ENCODE data around the gene CABCOCO1. TPM values are rescaled to one million over a fixed set of nuclear protein-coding genes. Genes with fewer than 3 reads are reported as not detected.
"Not testable (repeated sequence)": the region's sequence is repeated elsewhere in the genome, so short reads cannot be mapped to it uniquely, and the experiment has no call there.

The CABCOCO1 gene
- polyA plus RNA-seq, 1 experiment: 1.1 TPM

DNA sequence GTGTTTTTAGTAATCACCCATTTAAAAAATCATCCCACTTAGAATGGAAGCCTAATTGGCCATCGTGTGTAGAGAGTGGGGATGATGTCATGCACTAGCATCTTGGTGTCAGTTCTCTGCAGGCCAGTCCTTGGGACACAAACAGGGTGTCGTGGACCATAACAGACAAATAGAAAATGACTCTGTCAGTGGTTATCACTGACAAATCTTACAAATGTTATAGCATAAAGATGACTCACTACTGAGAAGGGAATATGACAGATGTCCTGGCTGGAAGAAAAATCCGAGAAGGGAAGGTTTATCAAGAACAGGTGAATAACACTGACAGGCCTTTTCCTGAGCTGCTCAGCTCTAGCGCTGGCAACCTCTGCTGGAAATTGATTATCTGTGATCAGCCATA lies 10.6 kb downstream of the CABCOCO1 start:
- TF ChIP-seq, protein P1, sequence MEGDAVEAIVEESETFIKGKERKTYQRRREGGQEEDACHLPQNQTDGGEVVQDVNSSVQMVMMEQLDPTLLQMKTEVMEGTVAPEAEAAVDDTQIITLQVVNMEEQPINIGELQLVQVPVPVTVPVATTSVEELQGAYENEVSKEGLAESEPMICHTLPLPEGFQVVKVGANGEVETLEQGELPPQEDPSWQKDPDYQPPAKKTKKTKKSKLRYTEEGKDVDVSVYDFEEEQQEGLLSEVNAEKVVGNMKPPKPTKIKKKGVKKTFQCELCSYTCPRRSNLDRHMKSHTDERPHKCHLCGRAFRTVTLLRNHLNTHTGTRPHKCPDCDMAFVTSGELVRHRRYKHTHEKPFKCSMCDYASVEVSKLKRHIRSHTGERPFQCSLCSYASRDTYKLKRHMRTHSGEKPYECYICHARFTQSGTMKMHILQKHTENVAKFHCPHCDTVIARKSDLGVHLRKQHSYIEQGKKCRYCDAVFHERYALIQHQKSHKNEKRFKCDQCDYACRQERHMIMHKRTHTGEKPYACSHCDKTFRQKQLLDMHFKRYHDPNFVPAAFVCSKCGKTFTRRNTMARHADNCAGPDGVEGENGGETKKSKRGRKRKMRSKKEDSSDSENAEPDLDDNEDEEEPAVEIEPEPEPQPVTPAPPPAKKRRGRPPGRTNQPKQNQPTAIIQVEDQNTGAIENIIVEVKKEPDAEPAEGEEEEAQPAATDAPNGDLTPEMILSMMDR (IDR thresholded peaks at IDR 0.05; ENCODE audit: low read depth, low read length): no peak
- no peaks in the 10 kb centered on the region for H3K9me3 ChIP-seq (ENCODE audit: control insufficient read depth, insufficient read depth, low read length)
- H3K27ac ChIP-seq (ENCODE audit: low read depth, low read length): no peak overlapping the region
- no peak for DNase-seq (ENCODE audit: low read depth, low spot score)
- H3K4me3 ChIP-seq (ENCODE audit: low read depth, low read length): no peak overlapping the region
- ChIA-PET POLR2A (no interaction called here), CTCF (no interaction called here)
- no peaks in the 10 kb centered on the region for H3K27me3 ChIP-seq (ENCODE audit: control insufficient read depth, insufficient read depth, low read length)

DNA sequence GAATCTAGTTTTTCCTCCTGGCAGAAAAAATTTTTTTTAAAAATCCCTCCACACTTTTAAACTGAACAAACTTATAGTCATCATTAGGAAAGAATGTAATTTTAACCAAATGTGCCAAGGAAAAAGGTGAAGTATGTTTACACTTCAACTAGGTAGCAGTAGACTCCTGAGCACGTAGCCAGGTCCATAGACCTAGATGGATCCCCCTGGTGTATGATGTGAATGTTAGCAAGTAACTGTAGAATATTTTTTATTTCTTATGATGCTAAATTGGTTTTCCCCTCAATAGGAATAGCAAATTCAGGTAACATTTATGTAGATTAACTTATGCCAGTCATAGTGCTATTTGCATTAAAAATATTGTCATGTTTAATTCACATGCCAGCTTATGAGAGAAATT lies 19.6 kb downstream of the CABCOCO1 start:
- no peak overlapping the region for H3K27ac ChIP-seq (ENCODE audit: low read depth, low read length)
- DNase-seq (ENCODE audit: low read depth, low spot score): no peak
- no peaks in the 10 kb centered on the region for H3K9me3 ChIP-seq (ENCODE audit: control insufficient read depth, insufficient read depth, low read length)
- H3K27me3 ChIP-seq (ENCODE audit: control insufficient read depth, insufficient read depth, low read length): no peaks in the 10 kb centered on the region
- ChIA-PET POLR2A (no interaction called here), CTCF (no interaction called here)
- H3K4me3 ChIP-seq (ENCODE audit: low read depth, low read length): no peak overlapping the region
- TF ChIP-seq, protein P1 (IDR thresholded peaks at IDR 0.05; ENCODE audit: low read depth, low read length): no peak

DNA sequence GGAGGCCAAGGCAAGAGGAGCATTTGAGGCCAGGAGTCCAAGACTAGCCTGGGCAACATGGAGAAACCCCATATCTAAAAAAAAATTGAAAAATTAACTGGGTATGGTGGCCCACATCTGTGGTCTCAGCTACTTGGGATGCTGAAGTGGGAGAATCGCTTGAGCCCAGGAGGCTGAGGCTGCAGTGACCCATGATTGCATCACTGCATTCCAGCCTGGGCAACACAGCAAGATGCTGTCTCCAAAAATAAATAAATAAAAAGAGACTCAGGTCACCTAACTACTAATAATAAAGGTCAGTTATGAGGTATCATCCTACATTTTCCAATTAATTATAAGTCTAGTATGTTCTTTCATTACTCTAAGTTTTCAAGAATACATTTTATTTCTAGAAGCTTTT lies 20.6 kb downstream of the CABCOCO1 start:
- ChIA-PET POLR2A (no interaction called here), CTCF (no interaction called here)
- no peak overlapping the region for H3K4me3 ChIP-seq (ENCODE audit: low read depth, low read length)
- H3K9me3 ChIP-seq (ENCODE audit: control insufficient read depth, insufficient read depth, low read length): no peaks in the 10 kb centered on the region
- no peak overlapping the region for H3K27ac ChIP-seq (ENCODE audit: low read depth, low read length)
- H3K27me3 ChIP-seq (ENCODE audit: control insufficient read depth, insufficient read depth, low read length): no peaks in the 10 kb centered on the region
- DNase-seq (ENCODE audit: low read depth, low spot score): no peak
- TF ChIP-seq, protein P1 (IDR thresholded peaks at IDR 0.05; ENCODE audit: low read depth, low read length): no peak

DNA sequence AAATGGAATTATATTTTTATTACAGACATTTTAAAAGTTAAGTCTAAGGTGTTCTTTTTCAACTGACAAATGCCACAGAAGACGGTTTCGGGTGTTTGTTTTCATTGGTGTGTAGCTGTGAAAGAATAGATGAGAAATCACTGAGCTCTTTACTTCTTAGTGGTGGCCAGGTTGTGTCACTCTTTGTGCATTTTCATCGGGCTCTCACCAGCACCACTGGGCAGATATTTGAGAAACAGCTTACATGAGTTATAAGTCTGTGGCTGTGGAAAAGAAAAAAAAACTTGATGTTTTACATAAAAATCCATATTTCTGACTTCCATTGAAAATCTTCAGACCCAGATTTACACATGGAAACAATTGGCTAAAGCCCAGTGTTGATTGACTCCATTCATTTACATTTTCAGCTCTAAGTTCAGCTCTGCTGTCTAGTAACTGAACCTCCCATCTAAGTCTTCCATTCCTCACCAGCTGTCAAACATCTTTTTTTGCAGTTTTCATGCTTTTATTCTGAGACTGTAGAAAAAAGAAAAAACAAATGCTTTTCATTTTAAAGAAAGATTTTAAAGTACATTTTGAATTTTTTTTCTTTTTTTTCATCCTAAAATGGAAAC lies 22.3 kb downstream of the CABCOCO1 start:
- H3K27me3 ChIP-seq (ENCODE audit: control insufficient read depth, insufficient read depth, low read length): no peaks in the 10 kb centered on the region
- H3K4me3 ChIP-seq (ENCODE audit: low read depth, low read length): no peak overlapping the region
- TF ChIP-seq, protein P1 (IDR thresholded peaks at IDR 0.05; ENCODE audit: low read depth, low read length): no peak
- no peak overlapping the region for H3K27ac ChIP-seq (ENCODE audit: low read depth, low read length)
- ChIA-PET POLR2A (no interaction called here), CTCF (no interaction called here)
- DNase-seq (ENCODE audit: low read depth, low spot score): no peak
- H3K9me3 ChIP-seq (ENCODE audit: control insufficient read depth, insufficient read depth, low read length): no peaks in the 10 kb centered on the region

DNA sequence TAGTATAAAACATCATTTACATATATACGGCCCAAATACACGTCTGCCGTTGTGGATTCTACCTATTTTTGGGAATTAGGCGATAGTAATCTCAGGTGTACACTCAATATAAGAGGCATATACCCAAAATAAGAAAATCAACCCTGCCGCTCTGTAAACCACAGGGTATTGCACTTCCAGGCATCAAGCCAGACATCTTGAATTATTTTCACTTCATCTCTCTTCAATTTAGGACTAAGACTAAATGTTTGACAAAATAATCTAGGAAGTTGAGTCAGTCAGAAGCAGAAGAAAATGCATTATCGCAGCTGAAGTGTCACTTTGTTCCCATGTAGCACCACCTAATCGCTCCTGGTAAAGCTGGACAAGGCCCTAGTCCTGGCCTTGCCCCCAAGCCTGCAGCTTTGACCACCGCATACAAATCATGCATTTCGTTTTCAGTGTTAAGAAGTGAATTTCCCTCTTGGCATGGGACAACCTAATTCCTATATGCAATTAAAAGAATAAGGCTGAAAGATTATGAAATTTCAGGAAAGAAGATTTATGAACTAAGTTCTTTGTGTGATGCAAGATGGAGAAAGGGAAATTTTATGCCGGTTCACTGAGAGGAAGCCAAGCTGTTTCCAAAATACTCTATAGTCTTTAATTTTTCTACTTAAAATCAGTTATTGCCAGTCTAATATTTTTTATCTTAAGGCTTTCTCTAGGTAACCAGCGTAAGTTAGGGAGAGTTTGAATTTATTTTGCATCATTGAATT lies 26.0 kb downstream of the CABCOCO1 start:
- H3K9me3 ChIP-seq (ENCODE audit: control insufficient read depth, insufficient read depth, low read length): no peaks in the 10 kb centered on the region
- CTCF ChIA-PET: no interaction called here
- no peak overlapping the region for H3K4me3 ChIP-seq (ENCODE audit: low read depth, low read length)
- H3K27me3 ChIP-seq (ENCODE audit: control insufficient read depth, insufficient read depth, low read length): no peaks in the 10 kb centered on the region
- no peak for DNase-seq (ENCODE audit: low read depth, low spot score)
- TF ChIP-seq, protein P1 (IDR thresholded peaks at IDR 0.05; ENCODE audit: low read depth, low read length): no peak
- H3K27ac ChIP-seq (ENCODE audit: low read depth, low read length): no peak overlapping the region
- POLR2A ChIA-PET: no interaction called here

DNA sequence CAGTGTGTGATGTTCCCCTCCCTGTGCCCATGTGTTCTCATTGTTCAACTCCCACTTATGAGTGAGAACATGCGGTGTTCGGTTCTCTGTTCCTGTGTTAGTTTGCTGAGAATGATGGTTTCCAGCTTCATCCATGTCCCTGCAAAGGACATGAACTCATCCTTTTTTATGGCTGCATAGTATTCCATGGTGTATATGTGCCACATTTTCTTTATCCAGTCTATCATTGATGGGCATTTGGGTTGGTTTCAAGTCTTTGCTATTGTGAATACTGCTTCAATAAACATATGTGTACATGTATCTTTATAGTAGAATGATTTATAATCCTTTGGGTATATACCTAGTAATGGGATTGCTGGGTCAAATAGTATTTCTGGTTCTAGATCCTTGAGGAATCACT lies 28.9 kb downstream of the CABCOCO1 start:
- CTCF ChIA-PET; H3K27me3 ChIP-seq (ENCODE audit: control insufficient read depth, insufficient read depth, low read length); H3K9me3 ChIP-seq (ENCODE audit: control insufficient read depth, insufficient read depth, low read length); H3K27ac ChIP-seq (ENCODE audit: low read depth, low read length); DNase-seq (ENCODE audit: low read depth, low spot score); H3K4me3 ChIP-seq (ENCODE audit: low read depth, low read length); POLR2A ChIA-PET: not testable (repeated sequence)

All from AG04450 (cell line).